ENCODE measurements around the gene WDR1. TPM values are rescaled to one million over a fixed set of nuclear protein-coding genes. Genes with fewer than 3 reads are reported as not detected.

WDR1 gene
- total and polyA plus RNA-seq, 10 of the 15 experiments (the other 5 are each of a cell fraction or from before 2014, with no cell fraction given), result 28.5 to 397 (median 290) TPM

DNA sequence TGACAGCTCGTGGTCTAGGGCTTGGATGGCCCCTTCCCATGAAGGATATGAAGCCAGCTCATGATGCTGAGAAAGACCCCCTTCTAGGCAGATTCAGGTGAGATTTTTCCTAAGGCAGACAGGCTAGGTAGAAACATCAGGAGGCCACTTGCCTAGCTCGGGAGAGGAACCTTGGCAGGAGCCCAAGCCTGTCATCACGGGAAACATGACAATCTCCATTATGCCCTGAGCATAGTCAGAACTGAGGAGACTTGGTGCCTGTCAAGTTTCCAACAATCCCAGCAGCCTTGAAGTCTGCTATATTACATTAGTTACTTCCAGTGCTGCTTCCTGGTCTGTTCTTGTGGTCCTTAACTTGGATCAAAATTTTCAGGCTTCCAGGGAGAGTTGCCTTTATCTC lies 18.7 kb upstream of the WDR1 start:
- 0% methylated on average over 3 of the region's 3 CpGs for WGBS (ENCODE audit: insufficient coverage, insufficient replicate concordance, low lambda C conversion rate, missing lambda C conversion rate)
- no TSS peak for BruUV-seq (replicated peaks)
- H3K9ac ChIP-seq (ENCODE audit: control insufficient read depth, insufficient read depth, low read length), result no peak overlapping the region
- intact Hi-C loops (cut with micrococcal nuclease; ENCODE audit: unreplicated experiment), result no loop called here
- CTCF ChIA-PET, result interaction anchor here (0.5 to 0.6 kb wide), 2 partner anchors 47 to 364 kb away, joined by 3 read pairs; no protein-coding TSS in a partner anchor
- H3K4me1 ChIP-seq (ENCODE audit: control insufficient read depth, insufficient read depth, low read length), result no peaks in the 10 kb centered on the region
- H3K27me3 ChIP-seq (replicated peaks in 1 of 2; ENCODE audit: control insufficient read depth in 2 of 2, insufficient read depth in 2 of 2, low read length in 1 of 2), result no peaks in the 10 kb centered on the region; a peak in 1 of 4 replicates
- H2AFZ ChIP-seq (ENCODE audit: control insufficient read depth, low read depth, low read length), result no peak overlapping the region
- DNase-seq (ENCODE audit: low read depth, low spot score), result no peak
- no peak overlapping the region for H3K4me3 ChIP-seq
- SMC1A ChIA-PET (ENCODE audit: uncharacterized antibody, unreplicated experiment), result interaction anchor here (0.6 kb wide), 1 partner anchor 370 kb away, joined by 3 read pairs; no protein-coding TSS in a partner anchor
- in situ Hi-C loops (cut with MboI), result no loop called here
- FAIRE-seq, result no peak
- no peak overlapping the region for H3K27ac ChIP-seq (ENCODE audit: control insufficient read depth, insufficient read depth)
- H4K20me1 ChIP-seq (ENCODE audit: control insufficient read depth, insufficient read depth), result no peaks in the 10 kb centered on the region
- no peak overlapping the region for H3K4me2 ChIP-seq (ENCODE audit: control insufficient read depth, insufficient read depth)
- TF ChIP-seq ZNF384 (IDR thresholded peaks at IDR 0.05; ENCODE audit: borderline replicate concordance, low read depth, low read length) (no peak), ATF7 (IDR thresholded peaks at IDR 0.05; ENCODE audit: low read depth) (no peak), EP300 (IDR thresholded peaks at IDR 0.05; ENCODE audit: borderline replicate concordance in 1 of 2, control insufficient read depth in 1 of 2, low read depth in 2 of 2, low read length in 2 of 2) (no peak), BHLHE40 (IDR thresholded peaks at IDR 0.05; ENCODE audit: borderline replicate concordance in 1 of 2, low read depth in 2 of 2, low read length in 1 of 2) (no peak), RAD21 (IDR thresholded peaks at IDR 0.05; ENCODE audit: insufficient read depth, low read depth, low read length) (no peak), FOXM1 (IDR thresholded peaks at IDR 0.05; ENCODE audit: low read depth, low read length) (no peak), PAX8 (IDR thresholded peaks at IDR 0.05) (no peak), GATAD2B (conservative IDR thresholded peaks at IDR 0.05; ENCODE audit: low read depth) (no peak), NFIC (IDR thresholded peaks at IDR 0.05; ENCODE audit: low read depth, low read length) (no peak), ZZZ3 (IDR thresholded peaks at IDR 0.05; ENCODE audit: control insufficient read depth, insufficient read length, low read depth) (no peak), FOXK2 (IDR thresholded peaks at IDR 0.05) (no peak), SMAD5 (IDR thresholded peaks at IDR 0.05; ENCODE audit: low read depth) (no peak)
- TF ChIP-seq, protein P1, sequence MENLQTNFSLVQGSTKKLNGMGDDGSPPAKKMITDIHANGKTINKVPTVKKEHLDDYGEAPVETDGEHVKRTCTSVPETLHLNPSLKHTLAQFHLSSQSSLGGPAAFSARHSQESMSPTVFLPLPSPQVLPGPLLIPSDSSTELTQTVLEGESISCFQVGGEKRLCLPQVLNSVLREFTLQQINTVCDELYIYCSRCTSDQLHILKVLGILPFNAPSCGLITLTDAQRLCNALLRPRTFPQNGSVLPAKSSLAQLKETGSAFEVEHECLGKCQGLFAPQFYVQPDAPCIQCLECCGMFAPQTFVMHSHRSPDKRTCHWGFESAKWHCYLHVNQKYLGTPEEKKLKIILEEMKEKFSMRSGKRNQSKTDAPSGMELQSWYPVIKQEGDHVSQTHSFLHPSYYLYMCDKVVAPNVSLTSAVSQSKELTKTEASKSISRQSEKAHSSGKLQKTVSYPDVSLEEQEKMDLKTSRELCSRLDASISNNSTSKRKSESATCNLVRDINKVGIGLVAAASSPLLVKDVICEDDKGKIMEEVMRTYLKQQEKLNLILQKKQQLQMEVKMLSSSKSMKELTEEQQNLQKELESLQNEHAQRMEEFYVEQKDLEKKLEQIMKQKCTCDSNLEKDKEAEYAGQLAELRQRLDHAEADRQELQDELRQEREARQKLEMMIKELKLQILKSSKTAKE (IDR thresholded peaks at IDR 0.05; ENCODE audit: low read depth, poor library complexity, severe bottlenecking), result no peak
- TF ChIP-seq, protein P2, sequence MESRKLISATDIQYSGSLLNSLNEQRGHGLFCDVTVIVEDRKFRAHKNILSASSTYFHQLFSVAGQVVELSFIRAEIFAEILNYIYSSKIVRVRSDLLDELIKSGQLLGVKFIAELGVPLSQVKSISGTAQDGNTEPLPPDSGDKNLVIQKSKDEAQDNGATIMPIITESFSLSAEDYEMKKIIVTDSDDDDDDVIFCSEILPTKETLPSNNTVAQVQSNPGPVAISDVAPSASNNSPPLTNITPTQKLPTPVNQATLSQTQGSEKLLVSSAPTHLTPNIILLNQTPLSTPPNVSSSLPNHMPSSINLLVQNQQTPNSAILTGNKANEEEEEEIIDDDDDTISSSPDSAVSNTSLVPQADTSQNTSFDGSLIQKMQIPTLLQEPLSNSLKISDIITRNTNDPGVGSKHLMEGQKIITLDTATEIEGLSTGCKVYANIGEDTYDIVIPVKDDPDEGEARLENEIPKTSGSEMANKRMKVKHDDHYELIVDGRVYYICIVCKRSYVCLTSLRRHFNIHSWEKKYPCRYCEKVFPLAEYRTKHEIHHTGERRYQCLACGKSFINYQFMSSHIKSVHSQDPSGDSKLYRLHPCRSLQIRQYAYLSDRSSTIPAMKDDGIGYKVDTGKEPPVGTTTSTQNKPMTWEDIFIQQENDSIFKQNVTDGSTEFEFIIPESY (IDR thresholded peaks at IDR 0.05), result no peak
- TF ChIP-seq, protein P3, sequence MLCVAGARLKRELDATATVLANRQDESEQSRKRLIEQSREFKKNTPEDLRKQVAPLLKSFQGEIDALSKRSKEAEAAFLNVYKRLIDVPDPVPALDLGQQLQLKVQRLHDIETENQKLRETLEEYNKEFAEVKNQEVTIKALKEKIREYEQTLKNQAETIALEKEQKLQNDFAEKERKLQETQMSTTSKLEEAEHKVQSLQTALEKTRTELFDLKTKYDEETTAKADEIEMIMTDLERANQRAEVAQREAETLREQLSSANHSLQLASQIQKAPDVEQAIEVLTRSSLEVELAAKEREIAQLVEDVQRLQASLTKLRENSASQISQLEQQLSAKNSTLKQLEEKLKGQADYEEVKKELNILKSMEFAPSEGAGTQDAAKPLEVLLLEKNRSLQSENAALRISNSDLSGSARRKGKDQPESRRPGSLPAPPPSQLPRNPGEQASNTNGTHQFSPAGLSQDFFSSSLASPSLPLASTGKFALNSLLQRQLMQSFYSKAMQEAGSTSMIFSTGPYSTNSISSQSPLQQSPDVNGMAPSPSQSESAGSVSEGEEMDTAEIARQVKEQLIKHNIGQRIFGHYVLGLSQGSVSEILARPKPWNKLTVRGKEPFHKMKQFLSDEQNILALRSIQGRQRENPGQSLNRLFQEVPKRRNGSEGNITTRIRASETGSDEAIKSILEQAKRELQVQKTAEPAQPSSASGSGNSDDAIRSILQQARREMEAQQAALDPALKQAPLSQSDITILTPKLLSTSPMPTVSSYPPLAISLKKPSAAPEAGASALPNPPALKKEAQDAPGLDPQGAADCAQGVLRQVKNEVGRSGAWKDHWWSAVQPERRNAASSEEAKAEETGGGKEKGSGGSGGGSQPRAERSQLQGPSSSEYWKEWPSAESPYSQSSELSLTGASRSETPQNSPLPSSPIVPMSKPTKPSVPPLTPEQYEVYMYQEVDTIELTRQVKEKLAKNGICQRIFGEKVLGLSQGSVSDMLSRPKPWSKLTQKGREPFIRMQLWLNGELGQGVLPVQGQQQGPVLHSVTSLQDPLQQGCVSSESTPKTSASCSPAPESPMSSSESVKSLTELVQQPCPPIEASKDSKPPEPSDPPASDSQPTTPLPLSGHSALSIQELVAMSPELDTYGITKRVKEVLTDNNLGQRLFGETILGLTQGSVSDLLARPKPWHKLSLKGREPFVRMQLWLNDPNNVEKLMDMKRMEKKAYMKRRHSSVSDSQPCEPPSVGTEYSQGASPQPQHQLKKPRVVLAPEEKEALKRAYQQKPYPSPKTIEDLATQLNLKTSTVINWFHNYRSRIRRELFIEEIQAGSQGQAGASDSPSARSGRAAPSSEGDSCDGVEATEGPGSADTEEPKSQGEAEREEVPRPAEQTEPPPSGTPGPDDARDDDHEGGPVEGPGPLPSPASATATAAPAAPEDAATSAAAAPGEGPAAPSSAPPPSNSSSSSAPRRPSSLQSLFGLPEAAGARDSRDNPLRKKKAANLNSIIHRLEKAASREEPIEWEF (IDR thresholded peaks at IDR 0.05; ENCODE audit: insufficient replicate concordance, low read depth, low read length), result no peak
- POLR2A ChIA-PET, result no interaction called here
- no peaks in the 10 kb centered on the region for H3K79me2 ChIP-seq (ENCODE audit: control insufficient read depth, insufficient read depth, low read length)
- no peaks in the 10 kb centered on the region; the same call in 1 of the 3 replicates for H3K9me3 ChIP-seq (replicated peaks; ENCODE audit: control insufficient read depth, insufficient read depth, low read length)
- RAD21 ChIA-PET (ENCODE audit: unreplicated experiment), result no interaction called here
- no peak for ATAC-seq
- H3K36me3 ChIP-seq (ENCODE audit: control insufficient read depth in 2 of 2, insufficient read depth in 2 of 2, low read length in 1 of 2), result no peaks in the 10 kb centered on the region

Measured in GM12878 (cell line).